Ishikawa (cell line): ENCODE measurements around the gene LAX1.

Source experiments
- CEBPB ChIP-seq: IDR thresholded peaks from 2 replicates; pipeline ENCODE4 v1.6.1; 2012
- CREB1 ChIP-seq: IDR thresholded peaks from 2 replicates; pipeline ENCODE4 v1.6.1; 2012; ENCODE audit warnings: low read depth
- EGR1 ChIP-seq: IDR thresholded peaks from 2 replicates; pipeline ENCODE4 v1.6.1; 2012
- EP300 ChIP-seq: IDR thresholded peaks from 2 replicates; pipeline ENCODE4 v1.6.1; 2012; ENCODE audit warnings: borderline replicate concordance
- FOXM1 ChIP-seq: IDR thresholded peaks from 2 replicates; pipeline ENCODE4 v1.6.1; 2012; ENCODE audit warnings: low read depth, borderline replicate concordance
- NFIC ChIP-seq: IDR thresholded peaks from 2 replicates; pipeline ENCODE4 v1.6.1; 2012
- RAD21 ChIP-seq: IDR thresholded peaks from 2 replicates; pipeline ENCODE4 v1.6.1; 2012; ENCODE audit warnings: low read depth
- TAF1 ChIP-seq: IDR thresholded peaks from 2 replicates; pipeline ENCODE4 v1.6.1; 2012; ENCODE audit warnings: low read depth, mild to moderate bottlenecking
- TCF12 ChIP-seq: IDR thresholded peaks from 2 replicates; pipeline ENCODE4 v1.6.1; 2012; ENCODE audit warnings: low read depth
- TEAD4 ChIP-seq: IDR thresholded peaks from 2 replicates; pipeline ENCODE4 v1.6.1; 2012
- YY1 ChIP-seq: IDR thresholded peaks from 2 replicates; pipeline ENCODE4 v1.6.1; 2012; ENCODE audit warnings: low read depth
- ZBTB7A ChIP-seq: IDR thresholded peaks from 2 replicates; pipeline ENCODE4 v1.6.1; 2012; ENCODE audit warnings: low read depth
- TF ChIP-seq, protein P1 (sequence below): IDR thresholded peaks from 2 replicates; pipeline ENCODE4 v1.6.1; 2012
- TF ChIP-seq, protein P2 (sequence below): IDR thresholded peaks from 2 replicates; pipeline ENCODE4 v1.6.1; 2012; ENCODE audit warnings: low read depth, mild to moderate bottlenecking
- TF ChIP-seq, protein P3 (sequence below): IDR thresholded peaks from 2 replicates; pipeline ENCODE4 v1.6.1; 2012

The LAX1 gene

GRCh38 chr1:203805689-203806088, 40.7 kb downstream of the LAX1 start:
- TF ChIP-seq FOXM1 (no peak), TCF12 (no peak), YY1 (no peak), EP300 (no peak), CREB1 (no peak), RAD21 (no peak), ZBTB7A (no peak), CEBPB (no peak), TAF1 (no peak), EGR1 (no peak), NFIC (no peak)
- TF ChIP-seq, protein P1, sequence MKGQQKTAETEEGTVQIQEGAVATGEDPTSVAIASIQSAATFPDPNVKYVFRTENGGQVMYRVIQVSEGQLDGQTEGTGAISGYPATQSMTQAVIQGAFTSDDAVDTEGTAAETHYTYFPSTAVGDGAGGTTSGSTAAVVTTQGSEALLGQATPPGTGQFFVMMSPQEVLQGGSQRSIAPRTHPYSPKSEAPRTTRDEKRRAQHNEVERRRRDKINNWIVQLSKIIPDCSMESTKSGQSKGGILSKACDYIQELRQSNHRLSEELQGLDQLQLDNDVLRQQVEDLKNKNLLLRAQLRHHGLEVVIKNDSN = no peak

GRCh38 chr1:203807196-203807595, 42.2 kb downstream of the LAX1 start:
- TF ChIP-seq EP300 (no peak), RAD21 (no peak), TCF12 (no peak), EGR1 (no peak), NFIC (no peak), YY1 (no peak), CREB1 (no peak), FOXM1 (no peak)

- no peak for TF ChIP-seq CREB1
- TF ChIP-seq EP300 = no peak
- TF ChIP-seq, protein P2, sequence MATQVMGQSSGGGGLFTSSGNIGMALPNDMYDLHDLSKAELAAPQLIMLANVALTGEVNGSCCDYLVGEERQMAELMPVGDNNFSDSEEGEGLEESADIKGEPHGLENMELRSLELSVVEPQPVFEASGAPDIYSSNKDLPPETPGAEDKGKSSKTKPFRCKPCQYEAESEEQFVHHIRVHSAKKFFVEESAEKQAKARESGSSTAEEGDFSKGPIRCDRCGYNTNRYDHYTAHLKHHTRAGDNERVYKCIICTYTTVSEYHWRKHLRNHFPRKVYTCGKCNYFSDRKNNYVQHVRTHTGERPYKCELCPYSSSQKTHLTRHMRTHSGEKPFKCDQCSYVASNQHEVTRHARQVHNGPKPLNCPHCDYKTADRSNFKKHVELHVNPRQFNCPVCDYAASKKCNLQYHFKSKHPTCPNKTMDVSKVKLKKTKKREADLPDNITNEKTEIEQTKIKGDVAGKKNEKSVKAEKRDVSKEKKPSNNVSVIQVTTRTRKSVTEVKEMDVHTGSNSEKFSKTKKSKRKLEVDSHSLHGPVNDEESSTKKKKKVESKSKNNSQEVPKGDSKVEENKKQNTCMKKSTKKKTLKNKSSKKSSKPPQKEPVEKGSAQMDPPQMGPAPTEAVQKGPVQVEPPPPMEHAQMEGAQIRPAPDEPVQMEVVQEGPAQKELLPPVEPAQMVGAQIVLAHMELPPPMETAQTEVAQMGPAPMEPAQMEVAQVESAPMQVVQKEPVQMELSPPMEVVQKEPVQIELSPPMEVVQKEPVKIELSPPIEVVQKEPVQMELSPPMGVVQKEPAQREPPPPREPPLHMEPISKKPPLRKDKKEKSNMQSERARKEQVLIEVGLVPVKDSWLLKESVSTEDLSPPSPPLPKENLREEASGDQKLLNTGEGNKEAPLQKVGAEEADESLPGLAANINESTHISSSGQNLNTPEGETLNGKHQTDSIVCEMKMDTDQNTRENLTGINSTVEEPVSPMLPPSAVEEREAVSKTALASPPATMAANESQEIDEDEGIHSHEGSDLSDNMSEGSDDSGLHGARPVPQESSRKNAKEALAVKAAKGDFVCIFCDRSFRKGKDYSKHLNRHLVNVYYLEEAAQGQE = no peak
- no peak for TF ChIP-seq EGR1
- no peak for TF ChIP-seq ZBTB7A
- TF ChIP-seq NFIC = no peak
- TF ChIP-seq, protein P1 = no peak
- TF ChIP-seq TCF12 = no peak
Observed at GRCh38 chr1:203813581-203814341, 48.8 kb downstream of the LAX1 start.

DNA sequence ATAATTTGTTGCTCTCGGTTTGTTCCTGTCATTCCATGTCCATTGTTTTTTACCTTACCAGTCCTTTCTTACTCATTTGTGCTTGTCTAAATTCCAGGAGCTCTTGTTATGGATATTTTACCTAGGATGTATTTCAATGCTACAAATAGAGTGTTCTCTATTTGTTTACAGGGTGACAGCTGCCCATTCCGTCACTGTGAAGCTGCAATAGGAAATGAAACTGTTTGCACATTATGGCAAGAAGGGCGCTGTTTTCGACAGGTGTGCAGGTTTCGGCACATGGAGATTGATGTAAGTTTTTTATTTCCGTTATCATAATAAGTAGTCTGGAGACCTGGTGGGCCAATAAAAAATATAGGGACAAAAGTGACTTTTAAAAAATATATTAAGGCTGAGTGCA, 53.4 kb downstream of the LAX1 start:
- no peak for TF ChIP-seq CEBPB
- TF ChIP-seq ZBTB7A = no peak
- no peak for TF ChIP-seq TEAD4

GRCh38 chr1:203823306-203823705, 58.3 kb downstream of the LAX1 start:
- TF ChIP-seq, protein P3, sequence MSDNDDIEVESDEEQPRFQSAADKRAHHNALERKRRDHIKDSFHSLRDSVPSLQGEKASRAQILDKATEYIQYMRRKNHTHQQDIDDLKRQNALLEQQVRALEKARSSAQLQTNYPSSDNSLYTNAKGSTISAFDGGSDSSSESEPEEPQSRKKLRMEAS = no peak
- TF ChIP-seq EP300 (no peak), CEBPB (no peak), CREB1 (no peak)
- TF ChIP-seq, protein P2 = no peak
